Urinary bladder (tissue), 4 donors: Measurements from ENCODE around the gene NDUFA5. TPM values are rescaled to one million over a fixed set of nuclear protein-coding genes. Genes with fewer than 3 reads are reported as not detected.
"Not testable (repeated sequence)": the region's sequence is repeated elsewhere in the genome, so short reads cannot be mapped to it uniquely, and the experiment has no call there.

Source experiments
- DNase-seq: peaks from one replicate; pipeline ENCODE4 v3.0.0-alpha.2; 2015; ENCODE audit errors: extremely low spot score
- H3K27ac ChIP-seq: one replicate; pipeline ENCODE4 v1.5.1; 2013; ENCODE audit warnings: low read depth, mild to moderate bottlenecking, moderate library complexity
- H3K36me3 ChIP-seq: one replicate; pipeline ENCODE4 v1.6.1; 2013; ENCODE audit warnings: mild to moderate bottlenecking, moderate library complexity; ENCODE audit not compliant: insufficient read depth
- H3K4me1 ChIP-seq: one replicate; pipeline ENCODE4 v1.6.1; 2013; ENCODE audit warnings: mild to moderate bottlenecking, moderate library complexity; ENCODE audit not compliant: insufficient read depth
- H3K4me3 ChIP-seq: one replicate; pipeline ENCODE4 v1.5.1; 2013; ENCODE audit warnings: low read depth, low read length
- WGBS: extraction: QIAGEN DNeasy Blood & Tissue Kit; methylation state at CpG from one replicate; pipeline ENCODE4 v1.1.7; 2013; 5-methylcytosine and 5-hydroxymethylcytosine counted together
- polyA plus RNA-seq: library from polyadenylated mRNA; stranded (reverse); fragments of 200-250 nt; gene quantifications from one replicate; pipeline ENCODE4 v1.2.3, GENCODE V29; 2013
- total RNA-seq: library from RNA; depleted of rRNA; stranded (reverse); fragments of >200 nt; gene quantifications from one replicate; pipeline ENCODE4 v1.2.3, GENCODE V29; 2014
- donor health status: healthy with polysubstance abuse.
- donor health status: healthy.

Gene NDUFA5
- total and polyA plus RNA-seq, 2 donors, result 92.9 to 123 TPM

- H3K36me3 ChIP-seq, result no peaks in the 10 kb centered on the region
- H3K4me3 ChIP-seq, result no peak overlapping the region
- no peak overlapping the region for H3K27ac ChIP-seq
- WGBS, result 60% methylated on average over 3 of the region's 3 CpGs
- DNase-seq, result no peak
- H3K4me1 ChIP-seq, result no peaks in the 10 kb centered on the region
These were observed 15.7 kb upstream of the NDUFA5 start for GRCh38 chr7:123573341-123573740.

GRCh38 chr7:123571684-123572083, 14.1 kb upstream of the NDUFA5 start:
- no peak for DNase-seq
- WGBS, result 87% methylated on average over 1 of the region's 1 CpG
- Histone ChIP-seq H3K27ac (no peak overlapping the region), H3K36me3 (no peaks in the 10 kb centered on the region), H3K4me3 (no peak overlapping the region), H3K4me1 (no peaks in the 10 kb centered on the region)

DNA sequence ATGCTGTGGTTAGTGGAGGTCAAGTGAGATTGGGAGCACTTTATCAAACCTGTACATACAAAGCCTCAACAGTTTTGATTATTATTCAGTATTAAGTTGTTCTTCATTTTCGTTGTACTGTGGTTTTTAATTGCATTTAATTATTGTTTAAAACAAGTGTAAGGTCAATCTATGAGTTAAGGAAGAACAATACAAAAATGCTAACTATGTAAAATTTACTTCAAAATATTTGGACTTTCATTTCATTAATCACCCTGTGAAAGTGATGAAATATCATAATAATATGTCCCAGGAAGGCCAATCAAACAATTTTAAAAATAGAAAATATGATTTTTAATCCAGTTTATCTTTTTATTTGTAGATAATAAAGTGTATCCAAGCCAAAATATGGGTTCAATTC, 13.6 kb upstream of the NDUFA5 start:
- no peaks in the 10 kb centered on the region for H3K4me1 ChIP-seq
- DNase-seq, result no peak
- no peaks in the 10 kb centered on the region for H3K36me3 ChIP-seq
- 59% methylated on average over 1 of the region's 1 CpG for WGBS
- no peak overlapping the region for H3K27ac ChIP-seq
- no peak overlapping the region for H3K4me3 ChIP-seq

DNA sequence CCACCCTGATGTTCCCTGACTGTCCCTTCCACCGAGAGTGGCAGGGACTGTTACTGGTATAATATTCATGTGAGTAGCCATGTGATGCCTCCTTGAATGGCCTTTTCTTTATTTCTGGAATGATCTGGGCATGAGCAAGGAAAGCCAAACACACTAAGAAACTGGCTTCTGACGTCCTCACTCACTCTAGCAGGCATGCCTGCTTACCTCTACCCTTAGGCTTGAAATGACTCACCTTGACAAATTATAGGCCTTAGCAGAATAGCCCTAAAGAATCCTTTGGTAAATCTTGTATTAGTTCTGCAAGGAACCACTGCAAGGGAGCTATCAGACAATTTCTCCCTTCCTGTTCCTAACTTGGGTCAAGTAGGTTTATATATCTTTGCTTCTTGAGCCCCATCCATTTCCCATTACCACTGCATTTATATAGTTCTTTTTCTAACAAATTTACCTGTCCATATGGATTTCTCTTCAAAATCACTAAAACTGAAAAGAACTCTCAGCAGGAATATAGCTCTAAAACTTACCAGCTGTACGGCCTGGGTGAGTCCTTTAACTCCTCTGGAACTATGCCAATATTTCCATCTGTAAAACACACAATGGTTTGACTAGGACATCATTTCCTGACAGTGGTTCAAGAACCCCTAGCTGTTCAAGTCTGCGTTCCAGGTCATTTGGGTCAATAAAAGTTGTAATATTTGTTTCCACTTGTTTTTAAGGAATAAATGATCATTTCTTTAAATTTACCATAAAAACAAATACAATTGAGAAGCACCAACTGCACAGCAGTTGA, 13.0 kb upstream of the NDUFA5 start:
- no peak overlapping the region for H3K27ac ChIP-seq
- 57% methylated on average over 4 of the region's 4 CpGs for WGBS
- H3K4me3 ChIP-seq, result no peak overlapping the region
- H3K4me1 ChIP-seq, result no peaks in the 10 kb centered on the region
- no peak for DNase-seq
- H3K36me3 ChIP-seq, result no peaks in the 10 kb centered on the region

- 50% methylated on average over 2 of the region's 2 CpGs for WGBS
- Histone ChIP-seq H3K4me1 (no peaks in the 10 kb centered on the region), H3K36me3 (no peaks in the 10 kb centered on the region), H3K27ac (no peak overlapping the region), H3K4me3 (no peak overlapping the region)
- no peak for DNase-seq
These were observed 11.9 kb upstream of the NDUFA5 start for GRCh38 chr7:123569352-123570010.

DNA sequence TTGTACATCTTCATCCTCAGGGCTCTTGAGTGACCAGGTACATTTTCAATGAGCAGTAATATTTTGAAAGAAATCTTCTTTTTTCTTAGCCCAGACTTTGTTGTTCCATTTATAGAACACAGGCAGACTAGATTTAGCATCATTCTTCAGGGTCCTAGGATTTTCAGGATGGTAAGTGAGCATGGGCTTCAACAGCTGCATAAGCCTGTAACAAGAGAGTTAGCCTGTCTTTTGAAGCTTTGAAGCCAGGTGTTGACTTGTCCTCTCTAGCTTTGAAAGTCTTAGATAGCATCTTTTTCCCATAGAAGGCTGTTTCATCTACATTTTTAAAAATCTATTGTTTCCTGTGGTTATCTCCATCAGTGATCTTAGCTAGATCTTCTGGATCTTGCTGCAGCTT, 4.5 kb upstream of the NDUFA5 start:
- Histone ChIP-seq H3K27ac (no peak overlapping the region), H3K4me1 (no peaks in the 10 kb centered on the region), H3K4me3 (no peak overlapping the region), H3K36me3 (no peaks in the 10 kb centered on the region)
- no peak for DNase-seq

DNA sequence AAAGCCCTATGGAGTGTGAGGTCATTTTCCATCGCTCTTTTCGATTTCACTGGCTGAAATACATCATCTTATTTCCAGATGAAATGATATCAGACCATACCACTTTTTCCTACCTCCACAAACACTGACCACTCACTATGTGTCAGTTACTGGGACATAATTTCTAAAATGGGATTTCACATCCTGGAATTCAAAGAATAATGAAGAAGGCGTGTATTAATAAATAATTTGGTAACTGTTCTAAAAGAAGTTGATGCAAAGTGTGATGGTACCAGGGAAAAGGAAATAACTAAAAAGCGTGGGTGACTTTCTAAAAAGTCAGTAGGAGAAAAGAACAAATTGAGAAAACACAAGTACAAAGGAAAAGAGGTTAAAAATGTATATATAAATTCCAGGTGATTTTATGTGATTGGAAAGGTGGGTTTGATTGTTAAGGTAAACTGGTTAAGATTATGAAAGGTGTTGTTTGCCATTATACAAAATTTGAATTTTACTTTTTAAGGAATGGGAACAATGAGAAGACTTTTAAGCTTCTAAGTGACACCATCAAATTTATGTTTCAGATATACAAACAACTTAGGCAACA, 764 bp upstream of the NDUFA5 start:
- Histone ChIP-seq H3K4me1 (peaks cover 2% of the 10 kb centered on the region), H3K36me3 (no peaks in the 10 kb centered on the region), H3K4me3 (peak overlapping the region; percentile 82), H3K27ac (peak overlapping the region; percentile 76)
- DNase-seq, result no peak
- 55% methylated on average over 4 of the region's 4 CpGs for WGBS

DNA sequence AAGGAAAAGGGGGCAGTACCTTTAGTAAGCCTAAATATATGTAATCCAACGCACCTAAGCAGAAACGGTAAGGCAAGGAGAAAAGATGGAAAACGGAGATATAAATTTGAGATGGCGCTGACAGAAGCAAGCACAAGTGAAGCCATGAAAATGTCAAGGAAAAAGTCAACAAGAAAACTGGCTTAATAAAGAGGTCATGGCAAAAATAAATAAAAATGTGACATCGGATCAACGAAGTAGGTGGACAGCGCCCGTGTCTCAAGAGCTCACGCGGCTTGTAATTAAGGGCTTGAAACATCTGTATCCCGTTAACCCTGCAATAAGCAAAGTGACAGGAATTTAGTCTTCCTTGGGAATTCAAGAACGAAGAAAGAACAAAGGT, 611 bp downstream of the NDUFA5 start:
- Histone ChIP-seq H3K4me3 (peak overlapping the region; percentile 82), H3K36me3 (no peaks in the 10 kb centered on the region), H3K27ac (peak overlapping the region; percentile 78), H3K4me1 (peaks cover 2% of the 10 kb centered on the region)
- DNase-seq, result no peak
- 3% methylated on average over 12 of the region's 12 CpGs for WGBS

GRCh38 chr7:123555484-123555883, 2.1 kb downstream of the NDUFA5 start:
- Histone ChIP-seq H3K4me1 (peaks cover 2% of the 10 kb centered on the region), H3K27ac (no peak overlapping the region), H3K36me3 (no peaks in the 10 kb centered on the region), H3K4me3 (no peak overlapping the region)
- DNase-seq, result no peak

- peaks cover 3% of the 10 kb centered on the region for H3K36me3 ChIP-seq
These were observed 4.5 kb downstream of the NDUFA5 start for GRCh38 chr7:123553159-123553558.

DNA sequence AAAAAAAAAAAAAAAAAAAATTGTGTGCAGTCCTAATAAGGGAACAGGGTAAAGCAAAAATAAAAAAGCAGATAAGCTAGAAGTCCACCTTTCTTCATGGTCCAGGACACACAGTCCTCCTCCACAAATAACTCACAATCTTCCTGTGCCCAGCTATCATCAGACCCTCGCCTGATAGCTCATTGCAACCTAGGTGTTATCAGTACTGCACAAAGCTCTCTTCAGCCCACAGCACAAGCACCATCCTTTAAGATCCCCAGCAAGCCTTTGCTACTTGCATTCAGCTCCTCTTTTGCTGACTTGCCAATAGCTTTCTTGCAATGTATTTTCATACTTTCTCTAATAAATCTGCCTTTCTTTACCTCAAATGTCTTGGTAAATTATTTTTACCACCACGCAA, 5.0 kb downstream of the NDUFA5 start:
- H3K36me3 ChIP-seq, result peaks cover 3% of the 10 kb centered on the region
- DNase-seq, result no peak
- WGBS, result 97% methylated on average over 2 of the region's 2 CpGs
- H3K27ac ChIP-seq, result no peak overlapping the region
- no peak overlapping the region for H3K4me3 ChIP-seq
- H3K4me1 ChIP-seq, result peaks cover 2% of the 10 kb centered on the region

More at GRCh38 chr7:123553159-123553558, 4.5 kb downstream of the NDUFA5 start:
- WGBS, result 86% methylated on average over 3 of the region's 3 CpGs
- no peak overlapping the region for H3K27ac ChIP-seq
- H3K4me3 ChIP-seq, result no peak overlapping the region
- peaks cover 2% of the 10 kb centered on the region for H3K4me1 ChIP-seq
- DNase-seq, result no peak

- not testable (repeated sequence) for H3K36me3 ChIP-seq, H3K4me3 ChIP-seq, DNase-seq, H3K27ac ChIP-seq, H3K4me1 ChIP-seq
These were observed 5.5 kb downstream of the NDUFA5 start for GRCh38 chr7:123552134-123552533.

GRCh38 chr7:123548406-123548805, 9.2 kb downstream of the NDUFA5 start:
- no peak for DNase-seq
- peaks cover 3% of the 10 kb centered on the region for H3K36me3 ChIP-seq
- 75% methylated on average over 1 of the region's 1 CpG for WGBS
- H3K27ac ChIP-seq, result no peak overlapping the region
- no peaks in the 10 kb centered on the region for H3K4me1 ChIP-seq
- no peak overlapping the region for H3K4me3 ChIP-seq

DNA sequence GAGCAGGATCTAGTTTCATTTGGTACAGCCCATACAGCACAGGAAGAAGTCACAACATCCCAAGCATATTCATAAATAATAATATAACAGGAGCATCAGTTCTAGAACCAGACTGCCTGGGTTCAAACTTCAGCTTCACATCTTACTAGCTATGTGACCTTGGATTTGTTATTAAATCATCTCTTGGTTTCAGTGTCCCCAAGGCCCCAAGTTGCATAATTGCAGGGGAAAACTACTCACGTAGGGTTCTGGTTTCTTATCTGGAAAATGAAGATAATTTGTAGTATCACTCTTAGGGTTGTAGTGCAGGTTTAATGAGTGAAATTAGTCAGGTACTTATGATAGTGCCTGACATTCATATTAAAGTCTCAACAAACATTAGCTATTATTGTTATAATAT, 17.7 kb downstream of the NDUFA5 start:
- Histone ChIP-seq H3K36me3 (no peaks in the 10 kb centered on the region), H3K4me1 (no peaks in the 10 kb centered on the region), H3K27ac (no peak overlapping the region), H3K4me3 (no peak overlapping the region)
- DNase-seq, result no peak
- 70% methylated on average over 1 of the region's 1 CpG for WGBS
